ENCODE data around the gene BNIP1.
"Not testable (repeated sequence)": the region's sequence is repeated elsewhere in the genome, so short reads cannot be mapped to it uniquely, and the experiment has no call there.

BNIP1 gene

DNA sequence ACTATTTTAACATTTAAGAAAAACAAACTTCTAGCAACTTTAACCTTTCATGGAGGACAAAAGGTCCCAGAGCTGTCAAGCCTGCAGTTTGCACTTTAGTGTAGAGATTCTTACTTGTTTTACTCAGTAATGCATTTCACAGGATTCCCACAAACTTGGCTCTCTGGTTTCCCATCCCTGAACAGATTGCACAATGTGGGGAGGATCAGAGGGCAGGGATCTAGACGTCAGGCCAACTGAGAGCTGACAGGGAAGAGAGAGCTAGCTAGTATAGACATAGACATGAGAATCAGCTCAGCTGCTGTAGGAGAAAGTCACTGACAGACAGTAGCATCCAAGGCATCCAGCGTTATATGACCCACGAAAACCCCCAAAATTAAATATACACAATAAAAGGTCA, 20.9 kb upstream of the BNIP1 start:
- no peak overlapping the region for H2BK5ac ChIP-seq (ENCODE audit: low read depth, low read length, poor library complexity, severe bottlenecking)
- H3K18ac ChIP-seq (ENCODE audit: low read depth in 1 of 2, low read length in 2 of 2) = no peak overlapping the region
- no peak overlapping the region for H3K4ac ChIP-seq (ENCODE audit: low read depth in 1 of 2, low read length in 2 of 2)
- no peak overlapping the region for H4K8ac ChIP-seq (ENCODE audit: low read length)
- no peak overlapping the region for H2AFZ ChIP-seq (ENCODE audit: low read depth, low read length)
- no peak overlapping the region for H3K23ac ChIP-seq (ENCODE audit: low read length in 2 of 2)
- H3K4me1 ChIP-seq (ENCODE audit: control insufficient read depth, insufficient read depth, low read depth, low read length) = no peaks in the 10 kb centered on the region
- H2BK120ac ChIP-seq (ENCODE audit: low read depth, low read length) = no peak overlapping the region
- H3K14ac ChIP-seq (ENCODE audit: low read length in 2 of 2) = no peak overlapping the region
- peak; percentile 76 for DNase-seq
- H2BK15ac ChIP-seq (ENCODE audit: low read depth, poor library complexity, severe bottlenecking) = no peak overlapping the region
- H3K4me3 ChIP-seq (ENCODE audit: insufficient read depth in 1 of 2, low read depth in 1 of 2, low read length in 2 of 2) = no peak overlapping the region
- peaks cover 11% of the 10 kb centered on the region for H3K9me3 ChIP-seq (ENCODE audit: control insufficient read depth, low read length)
- H3K9ac ChIP-seq (ENCODE audit: low read length) = no peak overlapping the region
- H4K91ac ChIP-seq (ENCODE audit: low read length) = no peak overlapping the region
- WGBS = 38% methylated on average over 1 of the region's 3 CpGs
- H3K36me3 ChIP-seq (ENCODE audit: control insufficient read depth in 1 of 2, insufficient read depth in 2 of 2, low read depth in 1 of 2, low read length in 2 of 2) = peaks cover 5 to 49% of the 10 kb centered on the region in 2 experiments
- no peak overlapping the region for H3K4me2 ChIP-seq (ENCODE audit: low read length, poor library complexity, severe bottlenecking)
- H2BK12ac ChIP-seq (ENCODE audit: low read length in 2 of 2) = no peak overlapping the region
- peaks cover 1% of the 10 kb centered on the region for H3K79me1 ChIP-seq (replicated peaks; ENCODE audit: low read length, poor library complexity, severe bottlenecking)
- no peaks in the 10 kb centered on the region for H3K27me3 ChIP-seq (ENCODE audit: control insufficient read depth in 1 of 2, insufficient read depth in 1 of 2, low read length in 2 of 2)
- H2AK5ac ChIP-seq (ENCODE audit: low read length, severe bottlenecking) = no peak overlapping the region
- no peak overlapping the region for H3K27ac ChIP-seq (ENCODE audit: low read length, poor library complexity, severe bottlenecking)

DNA sequence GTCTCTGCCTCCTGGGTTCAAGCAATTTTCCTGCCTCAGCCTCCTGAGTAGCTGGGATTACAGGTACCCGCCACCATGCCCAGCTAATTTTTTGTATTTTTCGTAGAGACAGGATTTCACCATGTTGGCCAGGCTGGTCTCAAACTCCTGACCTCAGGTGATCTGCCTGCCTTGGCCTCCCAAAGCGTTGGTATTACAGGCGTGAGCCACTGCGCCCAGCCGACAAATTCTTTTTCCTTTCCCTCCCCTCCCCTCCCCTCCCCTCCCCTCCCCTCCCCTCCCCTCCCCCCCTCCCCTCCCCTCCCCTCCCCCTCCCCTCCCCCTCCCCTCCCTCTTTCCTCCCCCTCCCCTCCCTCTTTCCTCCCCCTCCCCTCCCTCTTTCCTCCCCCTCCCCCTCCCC, 12.2 kb upstream of the BNIP1 start:
- not testable (repeated sequence) for H2BK5ac ChIP-seq (ENCODE audit: low read depth, low read length, poor library complexity, severe bottlenecking); H2AK5ac ChIP-seq (ENCODE audit: low read length, severe bottlenecking); H3K23ac ChIP-seq (ENCODE audit: low read length in 2 of 2); H3K14ac ChIP-seq (ENCODE audit: low read length in 2 of 2); H3K27ac ChIP-seq (ENCODE audit: low read length, poor library complexity, severe bottlenecking); H2AFZ ChIP-seq (ENCODE audit: low read depth, low read length); H4K91ac ChIP-seq (ENCODE audit: low read length); H3K4me1 ChIP-seq (ENCODE audit: control insufficient read depth, insufficient read depth, low read depth, low read length); DNase-seq; H3K9ac ChIP-seq (ENCODE audit: low read length); H3K9me3 ChIP-seq (ENCODE audit: control insufficient read depth, low read length); H2BK12ac ChIP-seq (ENCODE audit: low read length in 2 of 2); H2BK120ac ChIP-seq (ENCODE audit: low read depth, low read length); H3K18ac ChIP-seq (ENCODE audit: low read depth in 1 of 2, low read length in 2 of 2); H4K8ac ChIP-seq (ENCODE audit: low read length); H3K27me3 ChIP-seq (ENCODE audit: control insufficient read depth in 1 of 2, insufficient read depth in 1 of 2, low read length in 2 of 2); H3K4ac ChIP-seq (ENCODE audit: low read depth in 1 of 2, low read length in 2 of 2); H3K79me1 ChIP-seq (replicated peaks; ENCODE audit: low read length, poor library complexity, severe bottlenecking); H3K4me3 ChIP-seq (ENCODE audit: insufficient read depth in 1 of 2, low read depth in 1 of 2, low read length in 2 of 2); H3K4me2 ChIP-seq (ENCODE audit: low read length, poor library complexity, severe bottlenecking); H2BK15ac ChIP-seq (ENCODE audit: low read depth, poor library complexity, severe bottlenecking)
- WGBS = 100% methylated on average over 2 of the region's 6 CpGs
- peaks cover 6 to 53% of the 10 kb centered on the region in 2 experiments for H3K36me3 ChIP-seq (ENCODE audit: control insufficient read depth in 1 of 2, insufficient read depth in 2 of 2, low read depth in 1 of 2, low read length in 2 of 2)

DNA sequence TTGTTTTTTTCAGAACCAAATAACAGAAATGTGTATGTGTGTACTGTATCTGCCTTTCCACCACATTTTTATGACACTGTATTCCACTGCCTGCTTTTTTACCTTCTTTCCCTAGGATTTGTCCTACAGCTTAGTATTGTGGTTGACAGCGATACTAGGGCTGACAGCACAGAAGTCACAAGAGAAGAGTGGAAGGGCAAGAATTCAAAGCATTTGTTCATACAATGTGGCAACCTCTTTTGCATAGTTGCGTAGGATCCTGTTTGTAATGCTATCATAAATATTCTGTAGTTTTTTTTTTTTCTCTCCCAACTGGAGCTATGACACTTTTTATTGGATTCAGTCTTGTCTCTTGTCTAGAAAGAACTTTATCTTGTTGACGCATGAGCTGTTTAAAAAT, 5.6 kb upstream of the BNIP1 start:
- Histone ChIP-seq H3K23ac (ENCODE audit: low read length in 2 of 2) (no peak overlapping the region), H3K9me3 (ENCODE audit: control insufficient read depth, low read length) (no peaks in the 10 kb centered on the region), H2BK120ac (ENCODE audit: low read depth, low read length) (no peak overlapping the region), H2BK5ac (ENCODE audit: low read depth, low read length, poor library complexity, severe bottlenecking) (no peak overlapping the region), H2AK5ac (ENCODE audit: low read length, severe bottlenecking) (no peak overlapping the region), H4K91ac (ENCODE audit: low read length) (no peak overlapping the region), H3K14ac (ENCODE audit: low read length in 2 of 2) (no peak overlapping the region), H3K4me1 (ENCODE audit: control insufficient read depth, insufficient read depth, low read depth, low read length) (no peaks in the 10 kb centered on the region), H2BK12ac (ENCODE audit: low read length in 2 of 2) (no peak overlapping the region), H3K4me3 (ENCODE audit: insufficient read depth in 1 of 2, low read depth in 1 of 2, low read length in 2 of 2) (no peak overlapping the region), H2BK15ac (ENCODE audit: low read depth, poor library complexity, severe bottlenecking) (no peak overlapping the region), H2AFZ (ENCODE audit: low read depth, low read length) (no peak overlapping the region), H4K8ac (ENCODE audit: low read length) (no peak overlapping the region), H3K36me3 (ENCODE audit: control insufficient read depth in 1 of 2, insufficient read depth in 2 of 2, low read depth in 1 of 2, low read length in 2 of 2) (peaks cover 0 to 52% of the 10 kb centered on the region in 2 experiments), H3K79me1 (replicated peaks; ENCODE audit: low read length, poor library complexity, severe bottlenecking) (no peaks in the 10 kb centered on the region), H3K4ac (ENCODE audit: low read depth in 1 of 2, low read length in 2 of 2) (no peak overlapping the region), H3K18ac (ENCODE audit: low read depth in 1 of 2, low read length in 2 of 2) (no peak overlapping the region), H3K27me3 (ENCODE audit: control insufficient read depth in 1 of 2, insufficient read depth in 1 of 2, low read length in 2 of 2) (no peaks in the 10 kb centered on the region), H3K4me2 (ENCODE audit: low read length, poor library complexity, severe bottlenecking) (no peak overlapping the region), H3K9ac (ENCODE audit: low read length) (no peak overlapping the region), H3K27ac (ENCODE audit: low read length, poor library complexity, severe bottlenecking) (no peak overlapping the region)
- DNase-seq = peak; percentile 12
- WGBS = no CpG with 5 or more reads among the region's 3 CpGs

DNA sequence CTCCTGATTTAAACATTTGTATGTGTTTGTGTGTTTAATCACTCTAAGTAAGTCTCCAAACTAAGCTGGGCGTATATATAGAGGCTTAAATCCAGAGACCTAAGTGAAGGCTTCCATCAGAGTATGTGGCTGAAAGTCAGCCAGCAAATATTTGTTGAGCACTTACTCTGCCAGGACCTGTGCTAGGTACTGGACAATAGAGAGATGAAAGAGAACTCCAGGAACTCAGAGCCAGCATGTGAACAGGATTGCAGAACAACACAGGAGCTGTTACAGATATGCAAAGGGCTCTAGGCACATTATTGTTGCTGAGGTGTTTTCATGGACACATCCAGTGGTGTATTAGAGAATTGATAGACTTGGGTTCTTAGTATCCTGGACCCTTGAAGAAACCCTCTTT, 4.7 kb upstream of the BNIP1 start:
- Histone ChIP-seq H3K23ac (ENCODE audit: low read length in 2 of 2) (no peak overlapping the region), H4K91ac (ENCODE audit: low read length) (no peak overlapping the region), H4K8ac (ENCODE audit: low read length) (no peak overlapping the region), H3K4me3 (ENCODE audit: insufficient read depth in 1 of 2, low read depth in 1 of 2, low read length in 2 of 2) (no peak overlapping the region), H3K79me1 (replicated peaks; ENCODE audit: low read length, poor library complexity, severe bottlenecking) (peaks cover 2% of the 10 kb centered on the region), H3K14ac (ENCODE audit: low read length in 2 of 2) (no peak overlapping the region), H3K36me3 (ENCODE audit: control insufficient read depth in 1 of 2, insufficient read depth in 2 of 2, low read depth in 1 of 2, low read length in 2 of 2) (peaks cover 0 to 44% of the 10 kb centered on the region in 2 experiments), H2AK5ac (ENCODE audit: low read length, severe bottlenecking) (no peak overlapping the region), H2BK12ac (ENCODE audit: low read length in 2 of 2) (no peak overlapping the region), H2BK120ac (ENCODE audit: low read depth, low read length) (no peak overlapping the region), H3K9ac (ENCODE audit: low read length) (no peak overlapping the region), H3K4ac (ENCODE audit: low read depth in 1 of 2, low read length in 2 of 2) (no peak overlapping the region), H3K27ac (ENCODE audit: low read length, poor library complexity, severe bottlenecking) (no peak overlapping the region), H3K18ac (ENCODE audit: low read depth in 1 of 2, low read length in 2 of 2) (no peak overlapping the region), H2AFZ (ENCODE audit: low read depth, low read length) (no peak overlapping the region), H3K9me3 (ENCODE audit: control insufficient read depth, low read length) (no peaks in the 10 kb centered on the region), H3K4me2 (ENCODE audit: low read length, poor library complexity, severe bottlenecking) (no peak overlapping the region), H2BK15ac (ENCODE audit: low read depth, poor library complexity, severe bottlenecking) (no peak overlapping the region), H3K27me3 (ENCODE audit: control insufficient read depth in 1 of 2, insufficient read depth in 1 of 2, low read length in 2 of 2) (no peaks in the 10 kb centered on the region), H2BK5ac (ENCODE audit: low read depth, low read length, poor library complexity, severe bottlenecking) (no peak overlapping the region), H3K4me1 (ENCODE audit: control insufficient read depth, insufficient read depth, low read depth, low read length) (no peaks in the 10 kb centered on the region)
- 96% methylated on average over 1 of the region's 1 CpG for WGBS
- DNase-seq = no peak
